Karpas-422 (cell line): Measurements from ENCODE around the gene ITGB7. TPM values are rescaled to one million over a fixed set of nuclear protein-coding genes. Genes with fewer than 3 reads are reported as not detected.

ENCODE experiments used
- small RNA-seq: library from RNA; depleted of rRNA; stranded (forward); fragments of <200 nt; gene quantifications from one replicate; pipeline ENCODE3, GENCODE V24; 2014
- total RNA-seq: library from RNA; depleted of rRNA; stranded (reverse); fragments of >200 nt; shearing (Covaris generic); gene quantifications from 2 replicates; pipeline ENCODE4 v1.2.3, GENCODE V29; 2014; ENCODE audit warnings: low replicate concordance; rRNA removed

Gene ITGB7
- total RNA-seq, 1 experiment from 2014 or later, result 124 TPM

Small RNAs within 50 kb of the gene (small RNA-seq; reads per million reads assigned to genes)
- gene HIGD1AP1, result not detected

Other genes starting within 250 kb of the ITGB7 start
- 549 and 718 TPM in 2 replicates for gene EIF4B, start 200.8 kb downstream of the ITGB7 start, total RNA-seq
- 0.48 TPM in 1 of 2 replicates, not detected in the other for gene TNS2, start 157.2 kb downstream of the ITGB7 start, total RNA-seq
- gene SPRYD3, start 127.9 kb downstream of the ITGB7 start, total RNA-seq, result 11.1 and 17.4 TPM in 2 replicates
- 0.54 TPM in 1 of 2 replicates, not detected in the other for gene IGFBP6, start 109.6 kb downstream of the ITGB7 start, total RNA-seq
- not detected in 2 replicates for gene SOAT2, start 103.8 kb downstream of the ITGB7 start, total RNA-seq
- gene ZNF740, start 26.5 kb downstream of the ITGB7 start, total RNA-seq, result 24.0 and 30.6 TPM in 2 replicates
- 13.1 and 19.2 TPM in 2 replicates for gene CSAD, start 26.3 kb downstream of the ITGB7 start, total RNA-seq
- 1.7 and 6.5 TPM in 2 replicates for gene RARG, start 25.0 kb upstream of the ITGB7 start, total RNA-seq
- 9.4 and 22.8 TPM in 2 replicates for gene ESPL1, start 61.0 kb upstream of the ITGB7 start, total RNA-seq
- gene PFDN5, start 88.3 kb upstream of the ITGB7 start, total RNA-seq, result 387 and 492 TPM in 2 replicates
- 67.1 and 85.5 TPM in 2 replicates for gene MYG1, start 92.4 kb upstream of the ITGB7 start, total RNA-seq
- gene AAAS, start 114.4 kb upstream of the ITGB7 start, total RNA-seq, result 37.3 and 63.6 TPM in 2 replicates
- not detected in 2 replicates for gene SP7, start 129.1 kb upstream of the ITGB7 start, total RNA-seq
- 29.9 and 36.5 TPM in 2 replicates for gene SP1, start 172.9 kb upstream of the ITGB7 start, total RNA-seq
- gene AMHR2, start 216.6 kb upstream of the ITGB7 start, total RNA-seq, result not detected in 2 replicates
- 112 and 139 TPM in 2 replicates for gene PRR13, start 234.5 kb upstream of the ITGB7 start, total RNA-seq
- 340 and 447 TPM in 2 replicates for gene PCBP2, start 244.9 kb upstream of the ITGB7 start, total RNA-seq